PC-3 (cell line): Measurements from ENCODE around the gene TUBA4A. TPM values are rescaled to one million over a fixed set of nuclear protein-coding genes. Genes with fewer than 3 reads are reported as not detected.

Experiments
- ATAC-seq: fragments of 200-7000 bp; cut with Tn5 transposase; 2 replicates; pipeline ENCODE4 v1.9.1; 2020; ENCODE audit warnings: mild to moderate bottlenecking, moderate library complexity
- BruUV-seq: library from RNA; stranded (reverse); fragments of 400-500 nt; replicated peaks from 2 replicates; lab custom pipeline; 2021; lab: Mats Ljungman, UMichigan
- CTCF ChIA-PET: fragments of 300-600 bp; sonication (Branson Sonifier 250); formaldehyde crosslinking; loops from one replicate; lab custom pipeline; 2022; ENCODE audit warnings: antibody characterized with exemption; lab: Charles Lee
- POLR2A ChIA-PET: fragments of 300-600 bp; sonication (Branson Sonifier 250); formaldehyde crosslinking; loops from one replicate; lab custom pipeline; 2022; ENCODE audit warnings: antibody characterized with exemption; ENCODE audit not compliant: unreplicated experiment; lab: Charles Lee
- DNase-seq: peaks from one replicate; pipeline ENCODE4 v3.0.0-alpha.2; 2015
- H2AFZ ChIP-seq: fragments of 300-600 bp; sonication (generic); 2 replicates; pipeline ENCODE4 v1.6.0; 2016; ENCODE audit warnings: antibody characterized with exemption, low read length
- H3F3A ChIP-seq: fragments of 300-600 bp; sonication (generic); one replicate; pipeline ENCODE4 v1.6.0; 2017; ENCODE audit warnings: antibody characterized with exemption, low read length, control low read depth, mild to moderate bottlenecking; ENCODE audit not compliant: unreplicated experiment
- H3K27ac ChIP-seq: fragments of 300-600 bp; sonication (generic); 2 replicates; pipeline ENCODE4 v1.5.1; 2016; ENCODE audit warnings: mild to moderate bottlenecking, low read length
- H3K27me3 ChIP-seq: fragments of 300-600 bp; sonication (generic); 2 replicates; pipeline ENCODE4 v1.6.1; 2016; ENCODE audit warnings: low read length, mixed read lengths
- H3K36me3 ChIP-seq: fragments of 300-600 bp; sonication (generic); 2 replicates; pipeline ENCODE4 v1.6.1; 2016; ENCODE audit warnings: low read depth, mixed run types, low read length, mixed read lengths
- H3K4me1 ChIP-seq: fragments of 300-600 bp; sonication (generic); 2 replicates; pipeline ENCODE4 v1.5.1; 2016; ENCODE audit warnings: low read length; ENCODE audit not compliant: insufficient read depth
- H3K4me2 ChIP-seq: fragments of 300-600 bp; sonication (generic); 2 replicates; pipeline ENCODE4 v1.6.0; 2016; ENCODE audit warnings: low read length
- H3K4me3 ChIP-seq: fragments of 300-600 bp; sonication (generic); 2 replicates; pipeline ENCODE4 v1.5.1; 2016; ENCODE audit warnings: mild to moderate bottlenecking, low read length, mixed read lengths
- H3K79me2 ChIP-seq: fragments of 300-600 bp; sonication (generic); 2 replicates; pipeline ENCODE4 v1.6.1; 2017; ENCODE audit warnings: low read length, mixed read lengths
- H3K9ac ChIP-seq: fragments of 300-600 bp; sonication (generic); 2 replicates; pipeline ENCODE4 v1.6.0; 2016; ENCODE audit warnings: mild to moderate bottlenecking, low read length
- H3K9me2 ChIP-seq: fragments of 300-600 bp; sonication (generic); replicated peaks from 2 replicates; pipeline ENCODE4 v1.6.1; 2016; ENCODE audit warnings: mixed run types, low read length, mixed read lengths
- H3K9me3 ChIP-seq: fragments of 300-600 bp; sonication (generic); 2 replicates; pipeline ENCODE4 v1.6.1; 2016; ENCODE audit warnings: low read length, mixed read lengths
- H4K20me1 ChIP-seq: fragments of 300-600 bp; sonication (generic); 2 replicates; pipeline ENCODE4 v1.6.1; 2016; ENCODE audit warnings: low read length, mixed read lengths
- CTCF ChIP-seq: fragments of 300-600 bp; sonication (generic); conservative IDR thresholded peaks from 2 replicates; pipeline ENCODE4 v1.5.1; 2017; ENCODE audit warnings: antibody characterized with exemption, low read depth, mild to moderate bottlenecking, low read length
- EZH2 ChIP-seq: fragments of 300-600 bp; sonication (generic); IDR thresholded peaks from one replicate; pipeline ENCODE4 v1.6.1; 2017; ENCODE audit warnings: antibody characterized with exemption, mild to moderate bottlenecking, low read length; ENCODE audit not compliant: unreplicated experiment
- EZH2phosphoT487 ChIP-seq: fragments of 300-600 bp; sonication (generic); IDR thresholded peaks from 2 replicates; pipeline ENCODE4 v1.6.1; 2018; ENCODE audit warnings: mild to moderate bottlenecking, antibody characterized with exemption, low read length, borderline replicate concordance
- intact Hi-C: fragments of 100-400 bp; cut with micrococcal nuclease; formaldehyde crosslinking; loops from 2 replicates; pipeline ENCODE4 v1.9.0; 2023
- total RNA-seq: library from RNA; depleted of rRNA; stranded (reverse); fragments of >200 nt; gene quantifications from 2 replicates; pipeline ENCODE4 v1.2.3, GENCODE V29; 2014

The TUBA4A gene
- total RNA-seq, 1 experiment from 2014 or later, result 75.4 TPM

DNA sequence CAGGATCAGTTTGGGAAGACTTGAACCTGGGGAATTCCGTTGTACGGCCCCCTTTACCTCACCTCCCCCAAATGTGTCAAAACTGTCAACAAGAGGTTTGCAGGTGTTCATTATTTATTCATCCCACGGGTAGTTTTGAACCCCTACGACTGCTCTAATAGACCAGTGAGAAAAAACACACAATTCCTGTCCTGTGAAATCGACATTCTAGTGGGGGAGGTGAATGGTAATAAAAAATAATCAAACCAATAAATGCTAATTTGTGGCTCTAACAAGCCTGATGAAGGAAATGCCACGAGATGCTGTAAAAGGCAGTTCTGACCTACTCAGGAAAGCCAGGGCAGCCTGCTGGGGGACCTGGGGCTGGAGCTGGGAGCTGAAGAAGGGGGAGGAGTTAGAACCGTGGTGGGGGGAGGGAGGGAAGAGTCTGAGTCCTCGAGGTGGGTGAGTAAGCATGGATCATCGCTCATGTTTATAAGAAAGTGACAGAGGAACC lies 25.0 kb upstream of the TUBA4A start:
- H2AFZ ChIP-seq, result 0 out of 2 replicates have a peak overlapping the region, but pooled peaks have one; percentile 4
- peak overlapping the region; percentile 73 for H3K4me2 ChIP-seq
- intact Hi-C loops, result loop anchor here (1.0 to 2.0 kb wide), 4 partner anchors 16 to 118 kb away; partner anchors contain the start of genes ABCB6 and NHEJ1
- H3K4me1 ChIP-seq, result peaks cover 40% of the 10 kb centered on the region
- H4K20me1 ChIP-seq, result no peaks in the 10 kb centered on the region
- CTCF ChIA-PET, result interaction anchor here (0.5 to 3.5 kb wide), 5 partner anchors 16 to 595 kb away, joined by 3 to 39 read pairs (median 4); no protein-coding TSS in a partner anchor
- ATAC-seq (no peak), DNase-seq (no peak)
- H3K79me2 ChIP-seq, result peaks cover 11% of the 10 kb centered on the region
- POLR2A ChIA-PET, result interaction anchor here (0.6 to 1.2 kb wide), 5 partner anchors 16 to 873 kb away, joined by 4 to 20 read pairs (median 5); partner anchors contain the start of genes DNPEP and TUBA4A
- no peaks in the 10 kb centered on the region for H3F3A ChIP-seq
- TSS peak; percentile 75 for BruUV-seq
- H3K9me3 ChIP-seq, result no peaks in the 10 kb centered on the region
- no peaks in the 10 kb centered on the region for H3K27me3 ChIP-seq
- no peaks in the 10 kb centered on the region for H3K9me2 ChIP-seq
- no peaks in the 10 kb centered on the region for H3K36me3 ChIP-seq
- H3K27ac ChIP-seq, result peak overlapping the region; percentile 85
- H3K9ac ChIP-seq, result peak overlapping the region; percentile 12; the same call in 1 of the 2 replicates
- TF ChIP-seq EZH2phosphoT487, result no peak
- no peak for TF ChIP-seq EZH2
- TF ChIP-seq CTCF, result no peak
- peak overlapping the region; percentile 36 for H3K4me3 ChIP-seq

DNA sequence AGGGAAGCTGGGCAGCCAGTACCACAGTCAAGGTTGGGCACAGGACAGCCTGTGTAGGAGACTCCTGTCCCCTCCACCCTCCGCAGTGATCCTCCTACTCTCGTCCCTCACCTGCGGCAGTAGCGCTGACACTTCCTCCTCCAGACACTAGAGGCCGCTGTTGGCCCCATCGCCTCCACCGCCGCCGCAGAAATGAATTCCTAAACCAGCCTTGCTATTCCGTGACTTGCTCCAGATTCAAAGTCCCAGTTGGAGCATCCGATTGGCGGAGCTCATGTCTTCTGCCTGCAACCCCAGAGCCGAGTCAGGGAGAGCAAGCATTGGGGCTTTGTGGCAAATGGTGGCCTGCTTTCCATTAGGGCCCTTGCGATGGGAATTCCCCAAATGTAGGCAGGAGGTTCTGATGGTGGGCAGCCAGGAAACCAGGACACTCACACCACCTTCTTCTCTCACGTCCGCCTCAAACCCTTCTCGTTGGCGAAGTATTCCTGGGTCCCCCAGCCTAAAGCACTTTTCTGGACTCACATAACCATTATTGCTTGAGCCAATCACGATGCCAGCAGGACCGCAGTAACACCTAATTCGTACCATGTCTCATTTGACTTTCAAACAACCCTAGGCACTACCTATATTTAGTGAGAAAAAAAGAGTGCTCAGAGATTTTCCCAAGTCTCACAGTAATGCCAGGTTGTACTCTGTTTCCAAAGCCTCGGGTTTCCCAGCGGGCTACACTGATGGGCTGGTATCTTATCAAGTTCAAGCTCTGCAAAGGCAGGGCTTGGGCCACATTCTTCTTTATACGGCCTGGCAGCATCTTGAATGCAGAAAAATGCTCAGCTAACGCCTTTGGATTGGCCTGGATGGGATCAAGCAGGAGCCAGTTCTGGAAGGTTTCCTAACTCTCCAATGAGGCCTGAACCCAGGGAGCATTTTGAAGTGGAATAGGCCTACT lies 24.3 kb upstream of the TUBA4A start:
- ATAC-seq, result peak; percentile 5; the same call in 1 of the 2 replicates
- Histone ChIP-seq H3K4me2 (peak overlapping the region; percentile 73), H4K20me1 (no peaks in the 10 kb centered on the region), H3K9me3 (no peaks in the 10 kb centered on the region), H3K4me1 (peaks cover 43% of the 10 kb centered on the region), H3K9ac (peak overlapping the region; percentile 12; the same call in 1 of the 2 replicates), H3K27ac (peak overlapping the region; percentile 85), H3K4me3 (peak overlapping the region; percentile 36; the same call in 1 of the 2 replicates), H3K79me2 (peaks cover 11% of the 10 kb centered on the region), H3K36me3 (no peaks in the 10 kb centered on the region), H3K9me2 (no peaks in the 10 kb centered on the region), H3K27me3 (no peaks in the 10 kb centered on the region), H3F3A (no peaks in the 10 kb centered on the region), H2AFZ (peak overlapping the region; percentile 56)
- intact Hi-C loops, result loop anchor here (2.0 kb wide), 1 partner anchor 59 kb away; the partner anchor contains the start of gene ABCB6
- DNase-seq, result peak; percentile 85
- TF ChIP-seq EZH2 (no peak), CTCF (peak; percentile 94), EZH2phosphoT487 (no peak)
- BruUV-seq, result no TSS peak
- ChIA-PET CTCF (interaction anchor here (1.0 to 3.5 kb wide), 3 partner anchors 17 to 282 kb away, joined by 3 to 39 read pairs (median 10); no protein-coding TSS in a partner anchor), POLR2A (interaction anchor here (0.6 to 1.2 kb wide), 2 partner anchors 24 to 110 kb away, joined by 14 to 20 read pairs; partner anchors contain the start of genes DNPEP and TUBA4A)
